Mesothelial cell of epicardium (in vitro differentiated cells): Measurements from ENCODE around the gene C19orf25. TPM values are rescaled to one million over a fixed set of nuclear protein-coding genes. Genes with fewer than 3 reads are reported as not detected.

Experiments
- DNase-seq, 2 experiments: peaks; one replicate each; pipeline ENCODE4 v3.0.0; 2021; ENCODE audit warnings: low spot score in 2 of 2; ENCODE audit not compliant: unreplicated experiment in 2 of 2
- H3K27ac Mint-ChIP-seq: 2 replicates; pipeline ENCODE4 v1.8.0; 2021; ENCODE audit warnings: mixed read lengths
- H3K27me3 Mint-ChIP-seq: 2 replicates; pipeline ENCODE4 v1.8.0; 2021; ENCODE audit warnings: low read depth, mixed read lengths
- H3K36me3 Mint-ChIP-seq: 2 replicates; pipeline ENCODE4 v1.8.0; 2021; ENCODE audit warnings: mixed read lengths
- H3K4me1 Mint-ChIP-seq: 2 replicates; pipeline ENCODE4 v1.8.0; 2021; ENCODE audit warnings: mixed read lengths
- H3K4me3 Mint-ChIP-seq: 2 replicates; pipeline ENCODE4 v1.8.0; 2021; ENCODE audit warnings: mild to moderate bottlenecking, moderate library complexity, mixed read lengths
- H3K9me3 Mint-ChIP-seq: 2 replicates; pipeline ENCODE4 v1.8.0; 2021; ENCODE audit warnings: mixed read lengths
- CTCF ChIP-seq: fragments of 200-600 bp; sonication (generic); IDR thresholded peaks from one replicate; pipeline ENCODE4 v1.5.0; 2021; ENCODE audit warnings: antibody characterized with exemption; ENCODE audit not compliant: unreplicated experiment
- total RNA-seq: library from RNA; stranded (reverse); gene quantifications from 3 replicates; pipeline ENCODE4 v1.2.1, GENCODE V29; 2021

The C19orf25 gene
- total RNA-seq, 1 donor from 2014 or later = 29.4 TPM

- Mint-ChIP-seq H3K4me3 (no peak overlapping the region), H3K9me3 (no peaks in the 10 kb centered on the region), H3K27me3 (peaks cover 62% of the 10 kb centered on the region), H3K27ac (no peak overlapping the region), H3K4me1 (peaks cover 7% of the 10 kb centered on the region), H3K36me3 (no peaks in the 10 kb centered on the region)
- TF ChIP-seq CTCF = no peak
- DNase-seq = no peak
Measured at GRCh38 chr19:1468274-1468820, 10.7 kb downstream of the C19orf25 start.

GRCh38 chr19:1467490-1468273, 11.3 kb downstream of the C19orf25 start:
- no peak for TF ChIP-seq CTCF
- Mint-ChIP-seq H3K4me1 (peaks cover 7% of the 10 kb centered on the region), H3K4me3 (no peak overlapping the region), H3K9me3 (no peaks in the 10 kb centered on the region), H3K27me3 (peaks cover 58% of the 10 kb centered on the region), H3K27ac (no peak overlapping the region), H3K36me3 (no peaks in the 10 kb centered on the region)
- no peak for DNase-seq

- Mint-ChIP-seq H3K9me3 (no peaks in the 10 kb centered on the region), H3K4me1 (peaks cover 7% of the 10 kb centered on the region), H3K36me3 (no peaks in the 10 kb centered on the region), H3K27ac (no peak overlapping the region), H3K4me3 (no peak overlapping the region), H3K27me3 (peaks cover 53% of the 10 kb centered on the region)
- TF ChIP-seq CTCF = no peak
- no peak for DNase-seq
Measured at GRCh38 chr19:1467215-1467489, 11.9 kb downstream of the C19orf25 start.

GRCh38 chr19:1466461-1467214, 12.4 kb downstream of the C19orf25 start:
- Mint-ChIP-seq H3K4me1 (peaks cover 7% of the 10 kb centered on the region), H3K4me3 (no peak overlapping the region), H3K27ac (no peak overlapping the region), H3K36me3 (no peaks in the 10 kb centered on the region), H3K27me3 (peaks cover 48% of the 10 kb centered on the region), H3K9me3 (no peaks in the 10 kb centered on the region)
- DNase-seq = no peak
- no peak for TF ChIP-seq CTCF

GRCh38 chr19:1466018-1466460, 13.0 kb downstream of the C19orf25 start:
- Mint-ChIP-seq H3K4me1 (peaks cover 5% of the 10 kb centered on the region), H3K27ac (no peak overlapping the region), H3K36me3 (no peaks in the 10 kb centered on the region), H3K9me3 (no peaks in the 10 kb centered on the region), H3K27me3 (peaks cover 42% of the 10 kb centered on the region), H3K4me3 (no peak overlapping the region)
- no peak for TF ChIP-seq CTCF
- no peak for DNase-seq
